SKM-1 treated with dmso at 0.1 percent for 144 hours (cell line): Measurements from ENCODE around the gene C2orf76.

Experiments
- DNase-seq: peaks from one replicate; lab custom pipeline; 2025; ENCODE audit not compliant: unreplicated experiment; lab: John Stamatoyannopoulos, UW

Gene C2orf76

GRCh38 chr2:119338826-119339561 lies 27.6 kb downstream of the C2orf76 start:
- DNase-seq: peak; percentile 57

- peak; percentile 10 for DNase-seq
These were observed 28.4 kb downstream of the C2orf76 start for GRCh38 chr2:119338272-119338671.

GRCh38 chr2:119337749-119338148 lies 28.9 kb downstream of the C2orf76 start:
- DNase-seq: no peak

GRCh38 chr2:119333833-119334232 lies 32.8 kb downstream of the C2orf76 start:
- DNase-seq: no peak

GRCh38 chr2:119333360-119333759 lies 33.3 kb downstream of the C2orf76 start:
- no peak for DNase-seq

- DNase-seq: no peak
These were observed 33.7 kb downstream of the C2orf76 start for GRCh38 chr2:119332953-119333352.

GRCh38 chr2:119327431-119327830 lies 39.2 kb downstream of the C2orf76 start:
- DNase-seq: no peak

GRCh38 chr2:119326938-119327337 lies 39.7 kb downstream of the C2orf76 start:
- DNase-seq: peak; percentile 94

- no peak for DNase-seq
These were observed 41.9 kb downstream of the C2orf76 start for GRCh38 chr2:119324685-119325270.

- no peak for DNase-seq
These were observed 43.2 kb downstream of the C2orf76 start for GRCh38 chr2:119323459-119323858.

- no peak for DNase-seq
These were observed 47.0 kb downstream of the C2orf76 start for GRCh38 chr2:119319593-119319992.

- DNase-seq: no peak
These were observed 49.1 kb downstream of the C2orf76 start for GRCh38 chr2:119317554-119317953.

GRCh38 chr2:119316066-119316465 lies 50.6 kb downstream of the C2orf76 start:
- DNase-seq: no peak

GRCh38 chr2:119315241-119315925 lies 51.3 kb downstream of the C2orf76 start:
- DNase-seq: no peak

- no peak for DNase-seq
These were observed 54.8 kb downstream of the C2orf76 start for GRCh38 chr2:119311831-119312230.

GRCh38 chr2:119311371-119311770 lies 55.3 kb downstream of the C2orf76 start:
- DNase-seq: no peak

GRCh38 chr2:119308793-119309330 lies 57.8 kb downstream of the C2orf76 start:
- DNase-seq: no peak

GRCh38 chr2:119307419-119308140 lies 59.1 kb downstream of the C2orf76 start:
- DNase-seq: no peak

- no peak for DNase-seq
These were observed 60.4 kb downstream of the C2orf76 start for GRCh38 chr2:119306196-119306590.

GRCh38 chr2:119305497-119306195 lies 61.0 kb downstream of the C2orf76 start:
- no peak for DNase-seq

GRCh38 chr2:119304847-119305246 lies 61.8 kb downstream of the C2orf76 start:
- DNase-seq: no peak
